Endothelial cell (in vitro differentiated cells): Measurements from ENCODE around the gene MED12. TPM values are rescaled to one million over a fixed set of nuclear protein-coding genes. Genes with fewer than 3 reads are reported as not detected.

Source experiments
- DNase-seq: peaks from one replicate; pipeline ENCODE4 v3.0.0; 2021; ENCODE audit warnings: low spot score
- H3K27ac Mint-ChIP-seq: one replicate; pipeline ENCODE4 v1.8.0; 2021; ENCODE audit warnings: mixed read lengths, inconsistent platforms; ENCODE audit not compliant: unreplicated experiment
- H3K27me3 Mint-ChIP-seq: one replicate; pipeline ENCODE4 v1.8.0; 2021; ENCODE audit warnings: mild to moderate bottlenecking, moderate library complexity, mixed read lengths, inconsistent platforms; ENCODE audit not compliant: unreplicated experiment
- H3K36me3 Mint-ChIP-seq: one replicate; pipeline ENCODE4 v1.8.0; 2021; ENCODE audit warnings: mild to moderate bottlenecking, low read depth, mixed read lengths, inconsistent platforms; ENCODE audit not compliant: unreplicated experiment
- H3K4me1 Mint-ChIP-seq: one replicate; pipeline ENCODE4 v1.8.0; 2021; ENCODE audit warnings: mild to moderate bottlenecking, mixed read lengths, inconsistent platforms; ENCODE audit not compliant: unreplicated experiment
- H3K4me3 Mint-ChIP-seq: one replicate; pipeline ENCODE4 v1.8.0; 2021; ENCODE audit warnings: mild to moderate bottlenecking, mixed read lengths, inconsistent platforms; ENCODE audit not compliant: unreplicated experiment
- H3K9me3 Mint-ChIP-seq: one replicate; pipeline ENCODE4 v1.8.0; 2021; ENCODE audit warnings: mixed read lengths, inconsistent platforms; ENCODE audit not compliant: unreplicated experiment
- CTCF ChIP-seq: fragments of 200-600 bp; sonication (generic); IDR thresholded peaks from one replicate; pipeline ENCODE4 v1.5.0; 2021; ENCODE audit warnings: antibody characterized with exemption; ENCODE audit not compliant: unreplicated experiment
- total RNA-seq: library from RNA; stranded (reverse); fragmentation: NEBNext Ultra II Directional; extraction: Animal tissue kit (Norgen Biotek cat#: 25700); gene quantifications from one replicate; pipeline ENCODE4 v1.2.1, GENCODE V29; 2021; ENCODE audit not compliant: unreplicated experiment

The MED12 gene
- total RNA-seq, 1 donor from 2014 or later, result 128 TPM

GRCh38 chrX:71184803-71185495, 66.6 kb downstream of the MED12 start:
- no peaks in the 10 kb centered on the region for H3K9me3 Mint-ChIP-seq

GRCh38 chrX:71191248-71191647, 72.9 kb downstream of the MED12 start:
- DNase-seq, result no peak
- Mint-ChIP-seq H3K27ac (peak overlapping the region; percentile 88), H3K4me1 (peaks cover 9% of the 10 kb centered on the region)

More at GRCh38 chrX:71184803-71185495, 66.6 kb downstream of the MED12 start:
- peaks cover 5% of the 10 kb centered on the region for H3K4me1 Mint-ChIP-seq
- no peak for TF ChIP-seq CTCF
- no peak for DNase-seq
- H3K27ac Mint-ChIP-seq, result no peak overlapping the region
- H3K36me3 Mint-ChIP-seq, result no peaks in the 10 kb centered on the region
- H3K27me3 Mint-ChIP-seq, result peaks cover 3% of the 10 kb centered on the region
- H3K4me3 Mint-ChIP-seq, result no peak overlapping the region

More at GRCh38 chrX:71191248-71191647, 72.9 kb downstream of the MED12 start:
- Mint-ChIP-seq H3K36me3 (no peaks in the 10 kb centered on the region), H3K9me3 (no peaks in the 10 kb centered on the region), H3K4me3 (no peak overlapping the region), H3K27me3 (no peaks in the 10 kb centered on the region)
- no peak for TF ChIP-seq CTCF

Other genes with a start within 250 kb of the MED12 start
- gene TEX11, start 209.9 kb upstream of the MED12 start, total RNA-seq, result not detected
- 1.1 TPM for gene SLC7A3, start 187.5 kb upstream of the MED12 start, total RNA-seq
- gene SNX12, start 50.3 kb upstream of the MED12 start, total RNA-seq, result 95.0 TPM
- 16.4 TPM for gene FOXO4, start 22.7 kb upstream of the MED12 start, total RNA-seq
- gene CXorf65, start 11.9 kb upstream of the MED12 start, total RNA-seq, result not detected
- not detected for gene IL2RG, start 7.0 kb upstream of the MED12 start, total RNA-seq
- gene NLGN3, start 26.2 kb downstream of the MED12 start, total RNA-seq, result 1.7 TPM
- not detected for gene GJB1, start 104.6 kb downstream of the MED12 start, total RNA-seq
- 78.1 TPM for gene ZMYM3, start 135.5 kb downstream of the MED12 start, total RNA-seq
- 549 TPM for gene NONO, start 165.0 kb downstream of the MED12 start, total RNA-seq
- gene ITGB1BP2, start 183.2 kb downstream of the MED12 start, total RNA-seq, result 2.8 TPM
- gene TAF1, start 247.8 kb downstream of the MED12 start, total RNA-seq, result 50.6 TPM